Measurements from ENCODE around the gene ZFHX3. TPM values are rescaled to one million over a fixed set of nuclear protein-coding genes. Genes with fewer than 3 reads are reported as not detected.

The ZFHX3 gene
- total RNA-seq, 3 donors from 2014 or later: 13.8 to 36.0 (median 15.5) TPM

DNA sequence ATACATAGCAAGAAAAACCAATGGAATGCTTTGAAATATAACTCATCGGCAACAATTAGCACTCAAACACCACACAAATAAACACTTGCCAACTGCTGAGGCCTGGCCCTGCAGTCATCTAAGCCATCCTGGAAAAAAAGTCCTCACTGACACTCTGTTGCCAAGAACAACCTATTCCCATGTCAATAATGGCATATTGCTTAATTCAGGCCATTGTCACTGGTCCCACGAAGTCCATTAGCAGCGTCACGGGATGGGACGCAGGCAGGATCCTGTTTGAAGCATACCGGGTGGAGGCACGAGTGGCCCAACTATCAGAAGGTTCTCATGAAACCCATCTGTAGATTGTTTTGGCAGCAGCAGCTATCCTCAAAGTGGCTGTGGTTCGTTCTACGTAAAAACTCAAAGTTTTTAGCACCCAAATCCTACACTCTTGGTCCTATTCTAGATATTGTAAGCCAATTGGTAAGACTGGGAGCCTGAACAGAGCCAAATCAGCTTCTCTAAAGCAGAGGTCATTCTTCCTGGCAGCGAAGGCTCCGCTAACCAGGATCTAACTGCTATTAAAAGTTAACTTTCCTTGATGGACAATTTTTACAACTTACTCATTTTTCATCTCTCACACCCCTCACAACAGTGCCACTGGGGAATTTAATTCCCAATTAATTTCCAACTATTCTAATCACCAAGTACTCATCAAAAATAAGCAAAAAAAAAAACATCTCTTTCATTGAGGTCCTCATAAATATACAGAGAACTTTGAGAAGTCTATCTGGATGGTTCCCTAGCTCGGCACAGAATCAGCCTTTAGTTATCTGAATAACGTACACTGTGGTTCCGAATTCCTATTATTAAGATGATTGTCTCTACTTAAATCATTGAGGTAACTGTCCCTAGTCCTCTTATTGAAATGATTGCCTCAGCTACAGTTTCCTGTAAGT lies 91.5 kb downstream of the ZFHX3 start:
- Histone ChIP-seq H3K4me3 (no peak overlapping the region), H3K36me3 (ENCODE audit: low read depth) (no peaks in the 10 kb centered on the region), H3K9me3 (no peaks in the 10 kb centered on the region), H3K4me1 (ENCODE audit: low read depth) (no peaks in the 10 kb centered on the region)
- TF ChIP-seq, protein P1, sequence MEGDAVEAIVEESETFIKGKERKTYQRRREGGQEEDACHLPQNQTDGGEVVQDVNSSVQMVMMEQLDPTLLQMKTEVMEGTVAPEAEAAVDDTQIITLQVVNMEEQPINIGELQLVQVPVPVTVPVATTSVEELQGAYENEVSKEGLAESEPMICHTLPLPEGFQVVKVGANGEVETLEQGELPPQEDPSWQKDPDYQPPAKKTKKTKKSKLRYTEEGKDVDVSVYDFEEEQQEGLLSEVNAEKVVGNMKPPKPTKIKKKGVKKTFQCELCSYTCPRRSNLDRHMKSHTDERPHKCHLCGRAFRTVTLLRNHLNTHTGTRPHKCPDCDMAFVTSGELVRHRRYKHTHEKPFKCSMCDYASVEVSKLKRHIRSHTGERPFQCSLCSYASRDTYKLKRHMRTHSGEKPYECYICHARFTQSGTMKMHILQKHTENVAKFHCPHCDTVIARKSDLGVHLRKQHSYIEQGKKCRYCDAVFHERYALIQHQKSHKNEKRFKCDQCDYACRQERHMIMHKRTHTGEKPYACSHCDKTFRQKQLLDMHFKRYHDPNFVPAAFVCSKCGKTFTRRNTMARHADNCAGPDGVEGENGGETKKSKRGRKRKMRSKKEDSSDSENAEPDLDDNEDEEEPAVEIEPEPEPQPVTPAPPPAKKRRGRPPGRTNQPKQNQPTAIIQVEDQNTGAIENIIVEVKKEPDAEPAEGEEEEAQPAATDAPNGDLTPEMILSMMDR (IDR thresholded peaks at IDR 0.05): no peak
- DNase-seq (no peak), ATAC-seq (no peak)
- intact Hi-C loops (cut with DNase I, micrococcal nuclease): no loop called here

DNA sequence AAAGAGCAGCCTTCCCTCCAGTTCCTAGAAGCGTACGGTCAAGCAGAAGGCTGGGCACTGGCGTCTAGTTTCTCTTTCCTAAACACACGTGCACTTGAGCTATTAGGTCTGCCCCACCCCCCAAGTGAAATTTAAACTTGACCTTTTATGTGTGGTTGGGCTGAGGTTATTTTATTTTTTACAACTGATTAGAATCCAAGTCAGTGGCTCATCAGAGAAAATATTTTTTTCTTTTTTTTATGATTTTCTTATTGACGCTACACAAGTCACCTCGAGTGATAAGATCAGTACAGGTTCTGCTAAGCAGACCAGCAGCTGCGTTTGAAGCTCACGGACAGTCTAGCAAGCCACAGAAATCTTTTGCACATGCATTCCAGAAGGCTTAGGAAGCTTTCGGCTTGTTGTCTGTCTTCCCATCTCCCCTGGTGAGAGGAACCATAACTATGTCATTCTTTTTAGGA lies 95.1 kb downstream of the ZFHX3 start:
- Histone ChIP-seq H3K4me3 (no peak overlapping the region), H3K9me3 (no peaks in the 10 kb centered on the region), H3K36me3 (ENCODE audit: low read depth) (no peaks in the 10 kb centered on the region), H3K4me1 (ENCODE audit: low read depth) (no peaks in the 10 kb centered on the region)
- DNase-seq (no peak), ATAC-seq (no peak)
- TF ChIP-seq, protein P1 (IDR thresholded peaks at IDR 0.05): no peak
- intact Hi-C loops (cut with DNase I, micrococcal nuclease): no loop called here

DNA sequence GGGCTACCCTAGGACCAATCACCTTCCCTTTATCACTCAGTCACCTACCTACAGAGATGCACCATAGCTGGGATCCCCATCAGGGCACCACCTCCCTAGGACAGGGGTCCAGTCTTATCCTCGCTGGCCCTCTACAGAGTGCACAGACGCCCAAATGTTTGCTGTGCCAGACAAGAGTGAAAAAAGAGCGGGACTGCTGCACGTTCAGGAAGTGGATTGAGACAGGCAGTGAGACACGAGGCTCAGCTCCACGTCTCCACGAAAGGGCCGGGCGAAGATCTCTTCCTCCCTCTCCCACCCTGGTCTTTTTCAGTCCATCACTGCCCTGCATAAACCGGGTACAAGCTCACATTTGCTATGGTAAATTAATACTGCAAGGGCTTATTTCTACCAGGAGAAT lies 95.5 kb downstream of the ZFHX3 start:
- no peak overlapping the region for H3K4me3 ChIP-seq

DNA sequence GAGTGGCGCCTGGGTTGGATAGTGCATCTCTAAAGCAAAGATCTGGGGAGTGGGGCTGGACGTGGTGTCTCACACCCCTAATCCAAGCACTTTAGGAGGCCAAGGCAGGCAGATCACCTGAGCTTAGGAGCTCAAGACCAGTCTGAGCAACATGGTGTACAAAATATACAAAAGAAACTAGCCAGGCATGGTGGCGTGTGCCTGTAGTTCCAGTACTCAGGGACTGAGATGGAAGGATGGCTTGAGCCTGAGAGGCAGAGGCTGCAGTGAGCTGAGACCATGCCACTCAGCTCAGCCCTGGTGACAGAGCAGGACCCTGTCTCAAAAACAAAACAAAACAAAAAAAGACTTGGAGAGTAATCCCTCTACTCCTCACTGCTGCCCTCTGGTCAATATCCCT lies 96.0 kb downstream of the ZFHX3 start:
- no peaks in the 10 kb centered on the region for H3K9me3 ChIP-seq
- DNase-seq (no peak), ATAC-seq (no peak)
- H3K36me3 ChIP-seq (ENCODE audit: low read depth): no peaks in the 10 kb centered on the region
- H3K4me1 ChIP-seq (ENCODE audit: low read depth): no peaks in the 10 kb centered on the region
- TF ChIP-seq, protein P1 (IDR thresholded peaks at IDR 0.05): no peak
- no peak overlapping the region for H3K4me3 ChIP-seq
- intact Hi-C loops (cut with DNase I, micrococcal nuclease): no loop called here

More for the DNA sequence above, 95.5 kb downstream of the ZFHX3 start:
- H3K36me3 ChIP-seq (ENCODE audit: low read depth): no peaks in the 10 kb centered on the region
- no peak for ATAC-seq
- no peak for DNase-seq
- H3K4me1 ChIP-seq (ENCODE audit: low read depth): no peaks in the 10 kb centered on the region
- TF ChIP-seq, protein P1 (IDR thresholded peaks at IDR 0.05): no peak
- intact Hi-C loops (cut with DNase I, micrococcal nuclease): no loop called here
- no peaks in the 10 kb centered on the region for H3K9me3 ChIP-seq

DNA sequence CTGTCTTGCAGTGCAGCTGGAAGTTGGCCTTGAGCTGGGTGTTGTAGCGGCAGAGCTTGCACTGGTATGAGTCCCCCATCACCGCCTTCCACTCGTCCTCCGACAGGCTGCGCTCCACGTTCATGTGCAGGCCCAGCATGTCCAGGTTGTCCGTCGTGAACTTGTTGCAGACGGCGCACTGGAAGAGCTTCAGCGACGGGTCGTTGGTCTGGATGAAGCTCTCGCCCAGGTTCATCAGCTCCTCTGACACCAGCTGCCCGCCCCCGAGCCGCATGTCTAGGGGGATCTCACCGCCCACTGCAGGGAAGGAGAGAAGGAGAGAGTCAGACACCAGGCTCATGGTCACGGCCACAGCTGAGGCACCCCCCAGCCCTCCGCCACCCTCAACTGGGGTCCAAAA lies 97.3 kb downstream of the ZFHX3 start:
- H3K4me3 ChIP-seq: no peak overlapping the region
- intact Hi-C loops (cut with DNase I, micrococcal nuclease): no loop called here
- ATAC-seq (no peak), DNase-seq (no peak)
- TF ChIP-seq, protein P1 (IDR thresholded peaks at IDR 0.05): no peak
- H3K9me3 ChIP-seq: no peaks in the 10 kb centered on the region
- H3K36me3 ChIP-seq (ENCODE audit: low read depth): no peaks in the 10 kb centered on the region
- H3K4me1 ChIP-seq (ENCODE audit: low read depth): no peaks in the 10 kb centered on the region

Data from mucosa of descending colon (tissue), 3 donors.